Mucosa of descending colon (tissue), 3 donors: ENCODE results near the gene BTBD9. TPM values are rescaled to one million over a fixed set of nuclear protein-coding genes. Genes with fewer than 3 reads are reported as not detected.

Source experiments
- ATAC-seq: fragments of 200-7000 bp; cut with Tn5 transposase; one replicate; pipeline ENCODE4 v1.9.1; 2020; ENCODE audit warnings: mild to moderate bottlenecking, moderate library complexity
- DNase-seq, 3 donors: peaks; one replicate each; pipeline ENCODE4 v3.0.0-alpha.2; 2020
- H3K36me3 ChIP-seq: fragments of 200-600 bp; one replicate; pipeline ENCODE4 v1.8.0; 2021; ENCODE audit warnings: low read depth, mild to moderate bottlenecking
- H3K4me1 ChIP-seq: fragments of 200-600 bp; one replicate; pipeline ENCODE4 v1.8.0; 2021; ENCODE audit warnings: low read depth, mild to moderate bottlenecking
- H3K4me3 ChIP-seq: fragments of 200-600 bp; one replicate; pipeline ENCODE4 v1.8.0; 2021; ENCODE audit warnings: mild to moderate bottlenecking
- H3K9me3 ChIP-seq: fragments of 200-600 bp; one replicate; pipeline ENCODE4 v1.8.0; 2021; ENCODE audit warnings: mild to moderate bottlenecking
- CTCF ChIP-seq: fragments of 200-600 bp; IDR thresholded peaks from one replicate; pipeline ENCODE4 v1.8.0; 2022; ENCODE audit warnings: antibody characterized with exemption, mild to moderate bottlenecking
- intact Hi-C, 2 donors: fragments of 100-400 bp; cut with DNase I in 1 of 2; cut with micrococcal nuclease in 1 of 2; formaldehyde crosslinking; loops; one replicate each; pipeline versions ENCODE4 v1.11.0 to v1.11.1; 2022; cut with DNase I, micrococcal nuclease
- total RNA-seq, 3 donors: library from RNA; stranded (reverse); fragmentation: NEBNext Ultra II Directional in 2 of 3; extraction: Animal tissue kit (Norgen Biotek cat#: 25700) in 2 of 3; gene quantifications; one replicate each; pipeline versions ENCODE4 v1.2.1 to v1.2.4, GENCODE V29; 2021 to 2023
- donor health status: DM: no; HTN: no; CAD: no; lungs with moderate emphysema.
- donor health status: DM: no; HTN: no; CAD: no.
- donor health status: DM: no; HTN: yes; CAD: no.

Gene BTBD9
- total RNA-seq, 3 donors from 2014 or later, result 22.4 to 38.8 (median 23.9) TPM

DNA sequence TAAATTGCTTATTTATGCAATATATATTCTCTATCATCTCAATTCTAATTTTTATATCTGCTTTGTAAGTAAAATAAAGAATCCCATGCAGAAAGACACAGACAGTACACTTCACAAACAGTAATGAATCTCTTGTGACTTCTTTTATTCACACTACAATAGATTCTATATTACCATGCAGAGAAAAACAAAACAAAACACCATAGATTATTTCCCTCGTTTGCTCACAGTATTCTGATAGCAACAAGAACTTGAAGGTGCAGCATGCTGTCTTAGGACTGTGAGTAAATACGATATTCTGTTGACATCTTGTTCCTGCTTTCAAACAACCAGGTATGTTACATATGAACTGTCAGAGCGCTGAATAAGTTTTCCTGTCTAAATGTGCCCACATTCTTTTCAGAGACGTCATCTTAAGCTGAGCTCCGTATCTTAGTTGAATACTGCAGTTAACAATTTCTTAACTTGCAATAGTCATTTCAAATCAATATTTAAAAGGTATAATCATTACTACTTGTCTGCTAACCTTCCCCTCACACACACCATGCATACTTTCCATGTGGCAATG lies 140.1 kb downstream of the BTBD9 start:
- H3K4me3 ChIP-seq, result no peak overlapping the region
- H3K4me1 ChIP-seq, result no peaks in the 10 kb centered on the region
- no peaks in the 10 kb centered on the region for H3K9me3 ChIP-seq
- no peak for TF ChIP-seq CTCF
- no peaks in the 10 kb centered on the region for H3K36me3 ChIP-seq
- ATAC-seq, result no peak
- no peak for DNase-seq
- intact Hi-C loops, result loop anchor here in 1 of 2 donors (10.0 kb wide), 1 partner anchor 795 kb away; no protein-coding TSS in a partner anchor

DNA sequence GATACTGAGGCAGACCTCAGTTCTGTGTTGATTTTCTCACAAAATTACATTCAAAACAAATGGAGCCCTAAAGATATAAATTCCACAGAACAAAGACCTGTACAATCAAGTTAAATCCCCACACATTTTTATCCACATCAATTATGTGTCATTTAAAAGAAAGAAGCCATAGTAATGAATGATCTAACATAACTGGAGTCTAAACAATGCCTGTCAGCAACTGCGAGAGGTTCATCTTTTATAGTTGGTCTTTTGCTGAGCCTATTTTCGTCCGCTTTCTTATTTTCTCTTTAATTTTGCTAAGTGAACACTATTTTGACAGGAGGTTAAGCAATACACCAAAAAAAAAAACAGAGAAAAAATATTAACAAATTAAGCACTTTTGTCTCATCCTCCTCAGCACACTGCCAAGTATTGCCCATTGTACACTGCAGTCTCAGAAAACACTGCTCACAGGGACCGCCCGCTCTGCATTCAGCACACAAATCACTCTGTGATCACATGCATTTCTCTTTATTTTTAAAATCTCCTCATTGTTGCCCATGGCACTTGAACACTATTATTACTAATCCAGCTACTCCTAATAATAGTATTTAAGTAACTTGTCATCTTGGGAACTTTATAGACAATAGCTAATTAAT lies 140.8 kb downstream of the BTBD9 start:
- H3K4me3 ChIP-seq, result no peak overlapping the region
- DNase-seq, result no peak
- H3K4me1 ChIP-seq, result no peaks in the 10 kb centered on the region
- no peak for TF ChIP-seq CTCF
- no peak for ATAC-seq
- H3K9me3 ChIP-seq, result no peaks in the 10 kb centered on the region
- H3K36me3 ChIP-seq, result no peaks in the 10 kb centered on the region
- intact Hi-C loops, result loop anchor here in 1 of 2 donors (10.0 kb wide), 1 partner anchor 794 kb away; no protein-coding TSS in a partner anchor

GRCh38 chr6:38498085-38498484 lies 141.6 kb downstream of the BTBD9 start:
- H3K4me1 ChIP-seq, result no peaks in the 10 kb centered on the region
- intact Hi-C loops, result loop anchor here in 1 of 2 donors (10.0 kb wide), 1 partner anchor 793 kb away; no protein-coding TSS in a partner anchor
- ATAC-seq, result no peak
- H3K36me3 ChIP-seq, result no peaks in the 10 kb centered on the region
- H3K9me3 ChIP-seq, result no peaks in the 10 kb centered on the region
- no peak overlapping the region for H3K4me3 ChIP-seq
- no peak for TF ChIP-seq CTCF
- DNase-seq, result no peak

- DNase-seq (no peak), ATAC-seq (no peak)
- no peak overlapping the region for H3K4me3 ChIP-seq
- intact Hi-C loops, result loop anchor here in 1 of 2 donors (10.0 kb wide), 1 partner anchor 793 kb away; no protein-coding TSS in a partner anchor
- no peaks in the 10 kb centered on the region for H3K36me3 ChIP-seq
- no peaks in the 10 kb centered on the region for H3K4me1 ChIP-seq
- H3K9me3 ChIP-seq, result no peaks in the 10 kb centered on the region
- TF ChIP-seq CTCF, result no peak
These were observed 142.2 kb downstream of the BTBD9 start for GRCh38 chr6:38497546-38497945.

- Histone ChIP-seq H3K9me3 (no peaks in the 10 kb centered on the region), H3K36me3 (no peaks in the 10 kb centered on the region), H3K4me3 (no peak overlapping the region), H3K4me1 (no peaks in the 10 kb centered on the region)
- DNase-seq (no peak), ATAC-seq (no peak)
- intact Hi-C loops, result loop anchor here in 1 of 2 donors (10.0 kb wide), 1 partner anchor 791 kb away; no protein-coding TSS in a partner anchor
- TF ChIP-seq CTCF, result no peak
These were observed 143.7 kb downstream of the BTBD9 start for GRCh38 chr6:38495922-38496635.
